ENCODE measurements around the gene CNTN1. TPM values are rescaled to one million over a fixed set of nuclear protein-coding genes. Genes with fewer than 3 reads are reported as not detected.

CNTN1 gene
- total and polyA plus RNA-seq, 10 donors = 0.50 to 12.3 (median 5.8) TPM

- TF ChIP-seq CTCF (IDR thresholded peaks at IDR 0.05 in 8 of 11, conservative IDR thresholded peaks at IDR 0.05 in 3 of 11) = no peak
- no peak for TF ChIP-seq POLR2AphosphoS5 (IDR thresholded peaks at IDR 0.05)
- no peak for TF ChIP-seq POLR2A (IDR thresholded peaks at IDR 0.05)
- intact Hi-C loops (cut with DNase I; ENCODE audit: low total_unique reads) = no loop called here
- 60 to 83% (median 67%) methylated on average over 4 of the region's 4 CpGs for WGBS, 5 donors
Measured at GRCh38 chr12:40907115-40907527, 214.9 kb downstream of the CNTN1 start.

DNA sequence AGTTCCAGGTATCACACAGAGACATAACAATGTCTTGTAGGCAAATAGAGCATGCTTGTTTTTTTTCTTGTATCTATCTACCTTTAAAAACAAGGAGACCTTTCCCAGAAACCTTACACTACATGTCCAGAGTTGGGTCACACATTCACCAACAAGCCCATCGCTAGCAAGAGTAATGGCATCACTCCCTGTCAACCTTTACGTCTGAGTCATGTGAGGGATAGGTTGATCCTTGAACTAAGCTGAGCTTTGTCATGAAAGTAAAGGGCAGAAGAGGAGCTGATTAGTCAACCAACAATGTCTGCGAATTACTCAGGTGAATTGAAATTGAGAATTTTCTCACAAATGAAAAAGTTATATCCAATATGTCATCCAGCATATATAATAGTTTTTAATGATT, 219.4 kb downstream of the CNTN1 start:
- Histone ChIP-seq H3K27me3 (replicated peaks in 1 of 7) (no peaks in the 10 kb centered on the region), H3K36me3 (no peaks in the 10 kb centered on the region), H3K27ac (no peak overlapping the region), H3K9me3 (no peaks in the 10 kb centered on the region), H3K4me3 (no peak overlapping the region), H3K4me1 (no peaks in the 10 kb centered on the region)
- no peak for DNase-seq
- intact Hi-C loops (cut with DNase I; ENCODE audit: low total_unique reads) = no loop called here
- no peak for TF ChIP-seq CTCF (IDR thresholded peaks at IDR 0.05 in 8 of 11, conservative IDR thresholded peaks at IDR 0.05 in 3 of 11)
- no peak for TF ChIP-seq POLR2A (IDR thresholded peaks at IDR 0.05)
- no peak for TF ChIP-seq POLR2AphosphoS5 (IDR thresholded peaks at IDR 0.05)
- 86 to 95% (median 90%) methylated on average over 3 of the region's 3 CpGs for WGBS, 5 donors

More at GRCh38 chr12:40907115-40907527, 214.9 kb downstream of the CNTN1 start:
- no peak overlapping the region for H3K4me3 ChIP-seq
- no peak overlapping the region for H3K27ac ChIP-seq
- H3K4me1 ChIP-seq = no peaks in the 10 kb centered on the region
- no peaks in the 10 kb centered on the region for H3K27me3 ChIP-seq (replicated peaks in 1 of 7)
- DNase-seq = no peak
- H3K36me3 ChIP-seq = no peaks in the 10 kb centered on the region
- H3K9me3 ChIP-seq = no peaks in the 10 kb centered on the region

- 78 to 89% (median 83%) methylated on average over 2 of the region's 2 CpGs for WGBS, 5 donors
- TF ChIP-seq POLR2AphosphoS5 (IDR thresholded peaks at IDR 0.05) = no peak
- TF ChIP-seq CTCF (IDR thresholded peaks at IDR 0.05 in 8 of 11, conservative IDR thresholded peaks at IDR 0.05 in 3 of 11) = no peak
- TF ChIP-seq POLR2A (IDR thresholded peaks at IDR 0.05) = no peak
- no peaks in the 10 kb centered on the region for H3K36me3 ChIP-seq
- no peaks in the 10 kb centered on the region for H3K9me3 ChIP-seq
- H3K4me1 ChIP-seq = no peaks in the 10 kb centered on the region
- H3K27ac ChIP-seq = no peak overlapping the region
- H3K4me3 ChIP-seq = no peak overlapping the region
- no peaks in the 10 kb centered on the region for H3K27me3 ChIP-seq (replicated peaks in 1 of 7)
- intact Hi-C loops (cut with DNase I; ENCODE audit: low total_unique reads) = no loop called here
- DNase-seq = no peak
Measured at GRCh38 chr12:40915172-40915571, 222.9 kb downstream of the CNTN1 start.

- Histone ChIP-seq H3K27ac (no peak overlapping the region), H3K9me3 (no peaks in the 10 kb centered on the region), H3K4me1 (no peaks in the 10 kb centered on the region), H3K4me3 (no peak overlapping the region), H3K36me3 (no peaks in the 10 kb centered on the region), H3K27me3 (replicated peaks in 1 of 7) (peaks cover 0 to 3% (median 0%) of the 10 kb centered on the region in 7 donors)
- intact Hi-C loops (cut with DNase I; ENCODE audit: low total_unique reads) = no loop called here
- TF ChIP-seq CTCF (IDR thresholded peaks at IDR 0.05 in 8 of 11, conservative IDR thresholded peaks at IDR 0.05 in 3 of 11) = no peak
- TF ChIP-seq POLR2A (IDR thresholded peaks at IDR 0.05) = no peak
- TF ChIP-seq POLR2AphosphoS5 (IDR thresholded peaks at IDR 0.05) = no peak
- DNase-seq = no peak
- WGBS, 5 donors = 74 to 83% (median 80%) methylated on average over 6 of the region's 6 CpGs
Measured at GRCh38 chr12:40917561-40917960, 225.3 kb downstream of the CNTN1 start.
